Measurements from ENCODE around the gene CEMIP.
"Not testable (repeated sequence)": the region's sequence is repeated elsewhere in the genome, so short reads cannot be mapped to it uniquely, and the experiment has no call there.

CEMIP gene

DNA sequence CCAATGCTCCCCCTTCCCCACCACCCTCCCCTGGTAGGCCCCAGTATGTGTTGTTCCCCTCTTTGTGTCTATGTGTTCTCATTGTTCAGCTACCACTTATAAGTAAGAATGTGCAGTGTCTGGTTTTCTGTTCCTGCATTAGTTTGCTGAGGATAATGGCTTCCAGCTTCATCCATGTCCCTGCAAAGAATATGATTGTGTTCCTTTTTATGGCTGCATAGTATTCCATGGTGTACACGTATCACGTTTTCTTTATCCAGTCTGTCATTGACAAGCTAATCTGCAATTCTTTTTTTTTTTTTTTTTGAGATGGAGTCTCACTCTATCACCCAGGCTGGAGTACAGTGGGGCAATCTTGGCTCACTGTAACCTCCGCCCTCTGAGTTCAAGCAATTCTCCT, 15.9 kb upstream of the CEMIP start:
- DNase-seq, result not testable (repeated sequence)

DNA sequence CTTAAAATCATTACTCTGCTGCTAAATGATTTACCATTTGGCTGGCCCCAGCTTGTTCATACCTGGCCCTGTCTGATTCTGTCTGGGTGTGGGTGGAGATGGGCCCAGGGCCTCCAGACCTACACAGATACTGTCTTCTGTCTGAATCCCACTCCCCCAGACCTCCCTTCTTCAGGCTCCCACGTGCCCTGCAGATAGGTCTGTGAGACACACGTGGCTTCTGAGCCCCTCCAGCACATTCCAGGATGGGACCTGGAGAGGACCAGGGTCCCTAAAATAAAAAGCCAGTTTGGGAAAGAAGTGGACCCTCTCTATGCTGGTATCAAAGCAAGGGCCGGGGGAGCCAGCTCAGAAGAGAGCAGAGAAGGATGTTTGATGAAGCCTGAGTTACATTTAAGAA, 14.6 kb upstream of the CEMIP start:
- DNase-seq, result no peak

DNA sequence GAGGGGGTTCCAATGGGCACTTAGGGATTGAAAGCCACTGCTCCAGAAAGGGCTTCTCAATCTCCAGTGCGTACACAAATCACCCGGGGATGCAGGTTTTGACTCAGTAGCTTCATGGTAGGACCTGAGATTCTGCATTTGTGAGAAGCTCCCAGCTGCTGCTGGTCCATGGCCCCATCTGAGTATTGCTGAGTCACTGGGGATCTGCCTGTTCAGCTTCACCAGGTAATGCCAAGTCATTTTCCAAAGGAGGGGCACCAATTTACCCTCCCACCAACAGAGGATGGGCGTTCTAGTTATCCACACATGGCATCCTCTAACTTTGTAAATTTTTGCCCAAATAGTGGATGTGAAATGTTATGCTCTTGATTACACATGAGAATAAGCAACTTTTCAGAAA, 12.9 kb upstream of the CEMIP start:
- DNase-seq, result no peak

DNA sequence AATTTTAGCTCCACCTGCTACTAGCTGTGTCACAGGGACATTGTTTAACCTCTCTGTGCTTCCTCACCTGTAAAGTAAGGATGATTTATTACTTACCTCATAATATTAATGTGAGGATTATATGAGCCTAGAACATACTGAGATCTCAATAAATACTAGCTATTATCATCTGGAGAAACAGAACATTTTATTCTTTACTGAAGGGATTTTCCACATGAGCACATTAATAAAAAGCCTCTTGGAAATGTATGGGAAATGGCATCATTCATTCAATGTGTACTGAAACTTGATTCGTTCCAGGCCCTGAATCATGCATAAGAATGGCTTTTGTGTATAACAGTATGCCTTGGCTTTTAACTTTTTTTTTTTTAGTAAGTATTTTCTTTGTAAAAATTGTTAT, 11.0 kb upstream of the CEMIP start:
- DNase-seq, result no peak

DNA sequence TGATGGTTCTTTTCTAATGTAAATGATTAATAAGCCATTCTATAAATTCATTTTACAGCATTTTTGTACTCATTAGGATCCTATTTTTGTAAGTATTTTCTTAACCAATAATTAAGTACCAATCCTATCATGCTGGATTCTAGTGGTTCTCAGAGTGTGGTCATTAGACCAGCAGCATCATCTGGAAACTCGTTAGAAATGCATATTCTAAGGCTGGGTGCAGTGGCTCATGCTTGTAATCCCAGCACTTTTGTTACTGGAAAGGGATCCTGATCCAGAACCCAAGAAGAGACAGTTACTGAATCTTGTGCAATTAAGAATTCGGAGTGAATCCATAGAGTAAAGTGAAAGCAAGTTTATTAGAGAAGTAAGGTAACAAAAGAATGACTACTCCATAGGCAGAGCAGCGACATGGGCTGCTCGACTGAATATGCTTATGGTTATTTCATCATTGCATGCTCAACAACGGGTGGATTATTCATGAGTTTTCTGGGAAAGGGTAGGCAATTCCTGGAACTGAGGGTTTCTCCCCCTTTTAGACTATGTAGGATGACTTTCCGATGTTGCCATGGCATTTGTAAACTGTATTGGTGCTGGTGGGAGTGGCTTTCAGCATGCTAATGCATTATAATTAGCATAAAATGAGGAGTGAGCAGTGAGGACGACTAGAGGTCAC, 9.9 kb upstream of the CEMIP start:
- DNase-seq, result no peak

DNA sequence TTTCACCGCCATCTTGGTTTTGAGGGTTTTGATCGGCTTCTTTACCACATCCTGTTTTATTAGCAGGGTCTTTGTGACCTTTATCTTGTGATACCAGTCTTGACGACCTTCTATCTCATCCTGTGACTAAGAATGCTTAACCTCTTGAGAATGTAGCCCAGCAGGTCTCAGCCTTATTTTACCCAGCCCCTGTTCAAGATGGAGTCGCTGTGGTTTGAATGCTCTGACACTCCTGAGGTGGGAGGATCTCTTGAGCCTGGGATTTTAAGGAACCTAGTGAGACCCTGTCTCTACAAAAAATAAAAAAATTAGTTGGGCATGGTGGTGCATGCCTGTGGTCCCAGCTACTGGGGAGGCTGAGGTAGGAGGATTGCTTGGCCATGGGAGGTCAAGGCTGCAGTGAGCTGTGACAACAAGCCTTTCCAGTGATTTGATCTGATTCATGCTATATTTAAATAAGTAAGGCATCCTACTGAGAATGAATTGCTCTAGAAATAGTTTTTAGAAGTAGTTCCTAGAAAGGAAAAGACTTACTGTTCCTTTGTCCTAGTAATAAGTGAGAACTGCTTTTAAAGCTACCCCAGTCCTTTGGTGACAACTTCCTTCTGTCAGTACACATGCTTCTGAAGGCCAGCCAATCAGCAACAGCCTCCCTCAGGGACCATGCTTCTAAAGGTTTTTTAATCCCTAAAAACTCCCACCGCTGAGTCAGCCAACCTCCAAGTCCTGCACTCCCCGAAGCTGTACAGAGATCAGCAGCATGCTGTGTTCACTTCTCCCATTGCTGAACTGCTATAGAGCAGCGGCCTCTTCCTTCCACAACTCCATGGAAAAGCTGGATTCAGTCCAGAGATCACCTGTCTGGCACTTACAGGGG, 9.1 kb upstream of the CEMIP start:
- DNase-seq, result no peak

DNA sequence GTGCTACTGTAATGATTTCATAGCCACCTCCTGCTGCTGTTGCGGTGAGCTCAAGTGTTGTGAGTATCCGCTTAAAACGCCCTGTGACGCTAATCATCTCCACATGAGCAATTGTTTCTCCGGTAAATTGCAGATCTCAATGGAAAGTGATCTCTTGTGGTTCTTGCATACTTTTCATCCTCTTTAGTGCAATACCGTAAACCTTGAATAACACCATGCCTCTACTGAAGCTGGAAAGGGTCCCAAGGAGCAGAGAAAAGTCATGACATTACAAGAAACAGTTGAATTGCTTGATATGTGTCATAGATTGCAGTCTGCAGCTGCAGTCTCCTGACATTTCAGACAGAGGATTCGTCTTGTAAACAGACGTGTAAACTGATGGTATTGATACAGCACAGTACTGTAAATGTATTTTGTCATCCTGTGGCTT, 6.0 kb upstream of the CEMIP start:
- DNase-seq, result no peak

DNA sequence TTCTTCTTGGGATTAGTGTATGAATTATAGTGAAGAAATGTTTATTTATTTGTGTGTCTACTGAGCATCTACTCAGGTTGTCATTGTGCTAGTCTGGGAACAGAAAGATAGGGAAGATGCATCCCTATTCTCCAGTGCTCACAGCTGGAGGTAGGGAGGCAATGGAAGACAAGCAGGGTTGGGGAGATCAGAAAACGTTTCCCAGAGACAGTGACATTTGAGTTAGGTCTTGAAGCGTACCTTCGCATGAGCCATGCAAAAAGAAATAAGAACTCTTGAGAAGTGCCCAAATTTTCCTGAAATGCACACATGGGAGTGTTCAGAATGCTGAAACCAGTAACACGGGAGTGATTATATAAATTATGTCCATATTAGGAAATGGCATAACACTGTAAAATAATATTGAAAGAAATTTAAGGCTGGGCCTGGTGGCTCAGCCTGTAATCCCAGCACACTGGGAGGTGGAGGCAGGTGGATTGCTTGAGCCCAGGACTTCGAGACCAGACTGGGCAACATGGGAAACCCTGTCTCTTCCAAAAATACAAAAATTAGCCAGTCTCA, 5.3 kb upstream of the CEMIP start:
- no peak for DNase-seq

DNA sequence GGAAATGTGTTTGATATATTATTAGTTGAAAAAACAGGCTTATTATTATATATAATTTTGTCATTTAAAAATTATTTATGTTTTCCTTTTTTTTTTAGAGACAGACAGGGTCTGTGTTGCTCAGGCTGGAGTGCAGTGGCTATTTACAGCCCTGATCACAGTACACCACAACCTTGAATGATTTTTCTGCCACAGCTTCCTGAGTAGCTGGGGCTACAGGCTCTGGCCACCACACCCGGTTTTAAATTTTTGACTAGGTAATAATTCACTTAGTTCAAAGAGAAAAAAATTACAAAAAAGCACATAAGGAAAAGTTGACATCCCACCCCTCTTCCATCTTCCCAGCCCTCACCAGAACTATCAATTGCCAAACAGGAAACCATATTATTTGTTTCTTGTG, 4.7 kb upstream of the CEMIP start:
- no peak for DNase-seq

DNA sequence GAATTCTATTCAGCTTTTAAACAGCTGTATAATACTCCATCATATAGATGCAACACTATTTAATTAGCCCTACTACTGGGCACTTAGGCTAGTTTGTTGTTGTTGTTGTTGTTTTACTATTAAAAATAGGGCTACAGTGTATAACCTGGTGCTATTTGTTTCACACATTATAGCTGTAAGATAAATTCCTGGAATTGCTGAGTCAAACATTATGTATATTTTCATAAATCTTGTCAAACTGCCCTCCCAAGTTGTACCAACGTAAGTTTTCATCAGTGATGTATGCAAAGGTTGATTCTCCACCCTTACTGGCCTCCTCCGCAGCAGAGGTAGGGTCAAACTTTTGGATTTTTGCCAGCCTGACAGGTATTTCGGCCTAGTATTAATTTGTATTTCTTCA, 3.8 kb upstream of the CEMIP start:
- no peak for DNase-seq

DNA sequence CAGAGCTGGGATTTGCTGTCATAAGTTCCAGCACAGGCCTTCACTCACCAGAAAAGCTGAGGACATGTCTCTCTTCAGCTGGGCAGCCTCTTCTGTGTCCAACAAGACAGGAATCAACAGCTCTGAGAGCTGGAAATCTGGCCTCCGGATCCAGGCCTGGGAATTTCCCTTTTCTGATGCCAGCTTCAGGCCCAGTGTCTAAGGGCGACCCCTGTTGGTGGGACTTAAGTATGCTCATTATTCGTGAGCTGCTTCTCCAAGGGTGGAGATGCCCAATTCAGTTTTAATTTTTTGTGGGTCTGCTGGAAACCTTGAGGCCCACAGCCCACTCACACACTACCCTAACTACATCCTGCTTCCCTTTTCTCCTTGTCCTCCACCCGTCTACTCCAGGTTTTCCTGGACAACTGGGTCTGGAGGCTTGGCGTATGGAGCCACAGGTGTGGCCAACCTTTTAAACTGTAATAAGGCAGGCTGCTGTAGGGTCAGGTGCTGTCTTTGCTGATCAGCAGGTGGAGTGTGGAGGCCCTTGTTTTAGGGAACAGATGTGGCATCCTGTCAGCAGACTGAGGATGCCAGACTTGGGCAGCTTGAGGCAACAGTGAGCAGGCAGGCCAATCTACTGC, 2.6 kb upstream of the CEMIP start:
- DNase-seq, result no peak

DNA sequence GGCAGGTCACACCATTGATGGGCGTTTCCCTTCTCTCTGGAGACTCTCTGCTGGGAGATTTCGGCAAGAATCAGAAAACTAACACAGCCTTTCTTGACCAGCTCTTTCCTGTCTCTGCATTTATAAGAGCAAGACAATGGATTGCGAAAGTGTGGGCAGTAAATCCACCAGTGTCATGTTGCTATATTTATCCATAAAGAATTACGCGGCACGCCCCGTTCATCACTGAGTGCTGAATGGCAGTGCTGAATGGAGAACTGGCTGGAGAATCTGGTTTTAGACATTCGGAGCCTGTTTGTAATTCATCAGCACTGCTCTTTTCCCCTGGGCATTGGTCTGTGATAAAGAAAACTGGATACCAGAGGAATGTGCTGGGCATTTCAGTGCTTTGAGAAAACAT, 2.0 kb upstream of the CEMIP start:
- no peak for DNase-seq

DNA sequence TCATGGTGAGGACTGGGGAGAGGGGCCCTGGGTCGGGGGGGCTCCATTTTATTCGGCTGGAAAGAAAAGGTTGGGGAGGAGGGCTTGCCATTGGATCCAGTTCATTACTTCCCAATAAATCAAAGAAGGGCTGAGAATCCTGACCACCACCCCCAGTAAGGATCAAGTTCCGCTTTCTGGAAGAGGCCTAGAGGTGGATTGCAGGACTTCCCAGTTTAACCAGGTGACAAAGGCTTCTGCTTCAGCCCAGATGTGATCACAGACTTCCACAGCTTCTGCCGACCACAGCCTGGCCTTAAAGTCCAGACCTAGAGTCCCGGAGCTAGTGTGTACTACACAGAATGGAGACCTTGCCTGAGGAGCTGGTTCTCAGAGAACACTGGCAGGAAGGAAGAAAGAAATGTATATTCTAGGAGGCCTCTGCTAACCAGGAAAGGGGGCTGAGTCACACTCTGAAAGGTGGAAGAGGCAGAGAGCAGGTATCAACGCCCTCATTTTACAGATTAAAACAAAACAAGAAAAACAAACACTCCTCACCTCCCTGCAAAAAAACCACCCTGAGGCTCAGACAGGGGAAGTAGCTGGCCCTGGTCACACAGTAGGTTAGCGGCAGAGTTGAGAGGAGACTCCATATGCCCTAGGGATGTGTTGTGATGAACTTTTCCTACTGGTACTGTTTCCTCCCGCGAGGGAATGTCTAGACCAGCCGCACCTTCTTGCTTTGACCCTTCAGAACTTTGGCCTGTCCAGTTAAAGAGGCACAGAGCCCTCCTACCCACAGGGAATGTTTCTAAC, 1.1 kb upstream of the CEMIP start:
- DNase-seq, result no peak

DNA sequence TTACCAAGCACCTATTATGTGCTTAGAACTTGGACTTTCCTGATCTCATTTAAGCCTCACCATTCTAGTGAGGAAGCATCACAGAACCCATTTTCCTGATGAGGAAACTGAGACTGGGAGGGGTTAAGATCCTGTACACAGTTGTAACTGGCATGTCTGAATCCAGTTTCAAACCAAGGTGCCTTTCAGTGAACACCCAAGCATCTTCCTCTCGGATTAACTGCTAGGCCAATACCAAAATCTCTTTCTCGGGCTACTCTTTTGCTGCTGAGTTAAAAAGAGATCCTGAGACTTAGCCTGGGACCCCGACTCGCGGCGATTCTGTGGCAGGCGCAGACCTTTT, 578 bp upstream of the CEMIP start:
- no peak for DNase-seq

DNA sequence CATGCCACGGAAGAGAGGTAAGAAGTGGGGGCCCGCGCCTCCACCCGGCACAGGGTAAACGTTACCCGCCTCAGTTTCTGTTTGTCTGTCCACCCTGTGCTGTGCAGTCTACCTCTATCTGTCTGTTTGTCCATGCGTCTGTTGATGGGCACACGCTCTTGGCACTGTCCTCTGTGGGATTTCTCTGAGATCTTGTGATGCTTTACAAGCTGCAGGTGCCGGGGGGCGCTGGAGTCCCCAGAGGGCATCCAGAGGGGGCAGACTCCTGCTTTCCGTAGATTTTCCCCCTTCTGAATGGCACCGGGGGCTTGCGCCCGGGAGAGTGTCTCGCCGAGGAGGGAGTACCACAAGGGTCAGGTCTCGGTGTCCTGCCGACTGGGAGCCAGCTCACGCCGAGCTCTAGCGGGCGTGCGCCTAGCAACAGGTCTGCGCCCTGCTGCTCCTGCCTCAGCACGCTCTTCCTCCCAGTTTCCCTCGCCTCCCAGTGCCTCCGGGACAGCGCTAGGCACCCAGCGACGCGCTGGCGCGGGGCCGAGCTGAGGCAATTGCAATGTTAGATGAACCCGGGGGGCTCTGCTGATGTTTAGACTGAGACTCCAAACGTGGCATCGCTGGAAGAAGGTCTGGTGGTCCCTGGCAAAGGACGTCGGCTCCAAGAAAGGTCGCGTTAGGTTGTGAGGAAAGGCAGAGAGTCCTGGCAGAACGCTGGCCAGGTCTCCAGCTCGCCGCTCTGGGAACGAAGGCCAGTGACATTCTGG, 667 bp downstream of the CEMIP start:
- DNase-seq, result no peak

DNA sequence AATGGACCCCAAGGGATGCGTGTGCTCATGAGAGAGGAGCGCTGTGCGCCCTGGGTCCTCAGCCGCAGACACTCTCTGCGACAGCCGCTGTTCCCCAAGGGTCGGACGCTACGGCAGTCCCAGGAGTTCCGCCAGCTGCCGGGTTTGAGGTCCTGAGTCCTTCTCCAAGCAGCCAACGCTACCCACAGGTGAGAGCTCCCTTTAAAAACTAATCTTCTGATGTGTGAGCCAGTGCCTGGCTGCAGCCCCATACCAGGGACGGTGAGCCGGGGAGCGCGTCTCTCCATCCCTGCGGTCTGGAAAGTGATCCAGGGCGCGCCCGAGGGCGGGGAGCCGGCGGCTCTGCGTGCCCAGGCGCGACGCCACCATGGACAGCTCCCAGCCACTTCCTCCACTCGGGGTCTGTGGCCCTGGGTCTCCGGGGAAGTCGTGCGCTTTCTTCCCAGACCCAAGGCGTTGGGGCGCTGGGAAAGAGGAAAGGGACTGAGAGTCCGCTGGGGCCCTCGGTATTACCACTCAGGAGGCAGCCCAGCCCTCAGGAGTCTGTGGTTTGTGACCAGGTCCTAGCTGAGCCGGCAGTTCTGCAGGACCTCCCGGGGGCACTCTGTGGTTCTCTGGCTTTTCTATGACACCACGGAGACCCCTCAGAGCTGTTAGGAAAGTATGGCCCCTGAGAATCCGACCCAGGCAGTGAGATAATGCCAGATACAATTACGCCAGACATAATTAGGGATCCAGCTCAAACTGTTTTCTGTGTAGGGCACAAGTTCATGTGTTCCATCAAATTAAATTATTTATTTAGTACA, 1.4 kb downstream of the CEMIP start:
- no peak for DNase-seq

DNA sequence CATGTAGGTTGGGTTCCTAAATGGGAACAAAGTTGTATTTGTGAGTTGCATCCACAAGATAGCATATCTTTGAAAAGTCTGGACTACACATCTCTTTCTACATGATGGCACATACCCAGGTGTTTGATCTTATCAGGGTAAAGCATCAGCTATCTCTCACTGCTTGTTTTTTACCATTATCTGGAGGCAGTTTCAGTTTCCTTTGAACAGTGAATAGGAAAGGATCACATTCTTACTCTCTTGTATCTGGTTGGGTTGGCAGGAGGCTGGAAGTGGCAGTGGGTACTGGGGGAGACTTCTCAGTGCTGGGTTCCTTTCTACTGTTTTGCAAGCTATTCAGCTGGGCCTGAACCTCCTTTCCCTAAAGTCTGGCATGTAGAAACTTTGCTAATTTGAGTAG, 4.1 kb downstream of the CEMIP start:
- no peak for DNase-seq

DNA sequence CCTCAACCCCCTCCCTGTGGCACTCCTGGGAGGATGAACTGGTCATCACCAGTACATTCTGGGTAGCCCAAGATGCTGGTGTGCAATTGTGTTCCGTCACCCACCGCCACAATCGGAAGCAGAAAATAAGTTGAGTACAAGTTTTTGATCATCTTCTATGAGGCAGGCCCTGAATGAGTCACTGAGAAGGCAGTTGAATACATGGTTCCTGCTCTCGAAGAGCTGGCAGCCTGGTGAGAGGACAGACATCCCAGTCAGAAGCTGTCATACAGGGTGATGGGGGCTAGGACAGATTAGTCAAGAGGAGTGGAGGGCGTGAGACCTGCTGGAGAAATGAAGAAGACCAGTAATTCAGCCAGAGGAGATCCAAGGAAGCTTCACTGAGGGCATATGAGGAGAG, 6.2 kb downstream of the CEMIP start:
- no peak for DNase-seq

DNA sequence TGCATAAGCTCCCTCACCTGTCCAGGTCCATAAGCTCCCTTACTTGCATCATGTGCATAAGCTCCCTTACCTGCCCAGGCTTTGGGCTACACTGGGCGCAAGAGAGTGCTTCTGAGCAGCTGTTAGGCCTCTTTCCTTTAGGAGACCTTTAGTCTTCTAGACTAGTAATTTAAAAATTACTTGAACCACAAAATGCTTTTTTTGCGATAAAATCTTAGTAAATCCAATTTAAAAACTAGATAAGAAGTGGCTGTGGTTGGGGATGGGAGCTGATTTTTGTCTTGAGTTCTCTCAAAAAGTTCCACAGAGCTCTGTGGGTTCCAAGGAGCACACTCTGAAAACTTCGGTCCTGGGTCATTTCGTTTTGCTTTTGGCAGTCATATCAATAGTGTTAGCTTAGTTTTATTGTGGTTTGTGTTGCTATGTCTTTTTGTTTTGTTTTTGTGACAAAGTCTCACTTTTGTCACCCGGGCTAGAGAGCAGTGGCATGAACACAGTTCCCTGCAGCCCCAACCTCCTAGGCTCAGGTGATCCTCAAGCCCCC, 6.7 kb downstream of the CEMIP start:
- DNase-seq, result no peak

DNA sequence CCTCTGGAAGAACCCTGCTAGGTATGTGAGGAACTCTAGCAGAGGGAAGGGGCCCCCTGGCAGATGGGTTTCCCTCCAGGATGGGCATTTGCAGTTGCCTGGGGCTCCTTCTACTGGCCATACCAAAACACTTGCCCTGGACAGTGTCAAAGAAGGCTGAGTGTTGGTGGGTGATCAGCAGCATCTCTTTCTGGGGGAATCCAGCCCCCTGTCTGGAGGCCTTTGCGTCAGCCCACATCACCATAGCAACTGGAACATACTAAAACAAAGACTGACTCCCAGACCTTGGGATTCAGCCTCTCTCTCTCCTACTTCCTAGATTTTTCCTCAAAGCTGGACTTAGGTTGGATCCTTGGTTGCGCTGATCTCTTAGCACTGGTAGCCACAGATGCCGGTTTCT, 8.1 kb downstream of the CEMIP start:
- no peak for DNase-seq

DNA sequence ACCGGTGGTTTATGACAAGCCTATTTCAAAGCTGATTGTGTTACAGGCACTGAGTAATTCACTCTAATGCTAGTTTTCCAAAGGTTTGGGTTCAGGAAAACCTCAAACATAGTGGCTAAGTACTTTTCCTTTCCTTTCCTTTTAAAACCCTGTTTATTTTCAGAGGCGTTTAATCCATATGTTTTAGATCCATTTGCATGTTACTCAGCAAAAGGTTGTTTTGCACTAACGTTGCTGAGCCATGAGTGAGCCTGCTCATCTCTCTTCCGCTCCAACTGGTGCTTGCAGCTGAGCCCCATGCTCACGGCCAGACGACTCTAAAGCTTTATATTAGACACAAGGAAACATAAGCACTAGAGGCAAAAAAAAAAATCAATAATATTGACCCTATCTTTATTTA, 9.4 kb downstream of the CEMIP start:
- DNase-seq, result no peak

Measured in NCI-H187 (cell line).